ENCODE measurements around the gene KIAA0753.

DNA sequence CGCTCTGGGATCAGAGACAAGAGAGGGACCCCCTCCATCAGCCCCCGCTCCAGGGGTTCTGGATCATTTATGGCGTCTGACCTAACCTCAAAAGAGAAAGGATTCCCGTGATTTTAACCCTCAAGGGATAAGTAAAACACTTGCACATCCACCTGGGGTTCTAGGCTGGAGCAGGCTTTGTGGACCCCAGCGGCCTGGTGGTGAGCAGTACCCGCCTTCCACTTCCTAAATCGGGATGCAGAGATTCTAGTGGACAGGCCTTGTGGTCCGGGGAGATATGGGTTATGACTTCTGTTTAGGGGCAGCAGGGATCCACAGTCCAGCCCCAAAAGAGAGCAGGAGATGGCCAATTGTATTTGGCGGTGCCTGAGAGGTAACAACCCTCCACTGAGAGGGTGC is 83.5 kb downstream of the KIAA0753 start:
- no peak for TF ChIP-seq POLR2A (conservative IDR thresholded peaks at IDR 0.05)
- no peak for TF ChIP-seq CTCF (IDR thresholded peaks at IDR 0.05 in 2 of 3, conservative IDR thresholded peaks at IDR 0.05 in 1 of 3; ENCODE audit: insufficient read depth in 2 of 3, low read depth in 1 of 3, low read length in 3 of 3)
- no peak for TF ChIP-seq EP300 (IDR thresholded peaks at IDR 0.05; ENCODE audit: low read length)
- TF ChIP-seq, protein P1, sequence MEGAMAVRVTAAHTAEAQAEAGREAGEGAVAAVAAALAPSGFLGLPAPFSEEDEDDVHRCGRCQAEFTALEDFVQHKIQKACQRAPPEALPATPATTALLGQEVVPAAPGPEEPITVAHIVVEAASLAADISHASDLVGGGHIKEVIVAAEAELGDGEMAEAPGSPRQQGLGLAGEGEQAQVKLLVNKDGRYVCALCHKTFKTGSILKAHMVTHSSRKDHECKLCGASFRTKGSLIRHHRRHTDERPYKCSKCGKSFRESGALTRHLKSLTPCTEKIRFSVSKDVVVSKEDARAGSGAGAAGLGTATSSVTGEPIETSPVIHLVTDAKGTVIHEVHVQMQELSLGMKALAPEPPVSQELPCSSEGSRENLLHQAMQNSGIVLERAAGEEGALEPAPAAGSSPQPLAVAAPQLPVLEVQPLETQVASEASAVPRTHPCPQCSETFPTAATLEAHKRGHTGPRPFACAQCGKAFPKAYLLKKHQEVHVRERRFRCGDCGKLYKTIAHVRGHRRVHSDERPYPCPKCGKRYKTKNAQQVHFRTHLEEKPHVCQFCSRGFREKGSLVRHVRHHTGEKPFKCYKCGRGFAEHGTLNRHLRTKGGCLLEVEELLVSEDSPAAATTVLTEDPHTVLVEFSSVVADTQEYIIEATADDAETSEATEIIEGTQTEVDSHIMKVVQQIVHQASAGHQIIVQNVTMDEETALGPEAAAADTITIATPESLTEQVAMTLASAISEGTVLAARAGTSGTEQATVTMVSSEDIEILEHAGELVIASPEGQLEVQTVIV (CRISPR knock-in tag; IDR thresholded peaks at IDR 0.05; ENCODE audit: borderline replicate concordance), result no peak
- TF ChIP-seq TFE3 (CRISPR knock-in tag; IDR thresholded peaks at IDR 0.05), result no peak
- no peak for TF ChIP-seq KAT7 (CRISPR knock-in tag; IDR thresholded peaks at IDR 0.05; ENCODE audit: borderline replicate concordance)
- no peak for TF ChIP-seq ZNF239 (CRISPR knock-in tag; IDR thresholded peaks at IDR 0.05)
- TF ChIP-seq SETDB1 (IDR thresholded peaks at IDR 0.05; ENCODE audit: low read length), result no peak
- no peak for TF ChIP-seq ZNF121 (CRISPR knock-in tag; conservative IDR thresholded peaks at IDR 0.05)

All from K562 (cell line).